Thyroid gland (tissue), 4 donors: ENCODE data around the gene RSRC1. TPM values are rescaled to one million over a fixed set of nuclear protein-coding genes. Genes with fewer than 3 reads are reported as not detected.

Experiments used
- DNase-seq, 2 donors: peaks; one replicate each; pipeline ENCODE4 v3.0.0-alpha.2; 2019
- H3K27ac ChIP-seq, 3 donors: fragments of 200-600 bp; sonication (generic); 1 replicate in 2 of 3; 2 replicates in 1 of 3; pipeline ENCODE4 v1.5.1; 2016 to 2019; ENCODE audit warnings: mild to moderate bottlenecking in 1 of 3, moderate library complexity in 1 of 3
- H3K27me3 ChIP-seq: fragments of 200-600 bp; sonication (generic); one replicate; pipeline ENCODE4 v1.5.1; 2019
- H3K36me3 ChIP-seq, 2 donors: fragments of 200-600 bp; sonication (generic); one replicate each; pipeline ENCODE4 v1.5.1; 2016 to 2019
- H3K4me1 ChIP-seq, 2 donors: fragments of 200-600 bp; sonication (generic); one replicate each; pipeline ENCODE4 v1.5.1; 2017 to 2019
- H3K4me3 ChIP-seq, 3 donors: fragments of 200-600 bp; sonication (generic); replicated peaks in 1 of 3; 1 replicate in 2 of 3; 2 replicates in 1 of 3; pipeline ENCODE4 v1.5.1; 2016; ENCODE audit warnings: mild to moderate bottlenecking in 1 of 3
- H3K9me3 ChIP-seq: fragments of 200-600 bp; sonication (generic); one replicate; pipeline ENCODE4 v1.5.1; 2017
- POLR2A ChIP-seq, 2 donors: fragments of 450-650 bp; IDR thresholded peaks; one replicate each; pipeline ENCODE4 v1.6.1; 2017; ENCODE audit warnings: antibody characterized with exemption in 2 of 2, mild to moderate bottlenecking in 2 of 2, moderate library complexity in 1 of 2
- WGBS, 2 donors: methylation state at CpG; one replicate each; pipeline ENCODE4 v1.1.5; 2017; 5-methylcytosine and 5-hydroxymethylcytosine counted together
- intact Hi-C: fragments of 100-400 bp; cut with DNase I; formaldehyde crosslinking; loops from one replicate; pipeline ENCODE4 v1.15.1; 2023
- total RNA-seq, 4 donors: library from RNA; depleted of rRNA; stranded (reverse); fragments of >200 nt; gene quantifications; one replicate each; pipeline ENCODE4 v1.2.3, GENCODE V29; 2016
- TF ChIP-seq, protein P1 (sequence below), 6 experiments: fragments of 200-600 bp in 3 of 6; fragments of 450-650 bp in 3 of 6; sonication (generic) in 3 of 6; IDR thresholded peaks; one replicate each; pipeline ENCODE4 v1.5.1; 2016 to 2019; ENCODE audit warnings: antibody characterized with exemption in 6 of 6, mild to moderate bottlenecking in 2 of 6, inconsistent platforms in 1 of 6, moderate library complexity in 1 of 6

The RSRC1 gene
- total RNA-seq, 4 donors from 2014 or later: 51.7 to 65.4 (median 59.9) TPM

- DNase-seq: no peak
- TF ChIP-seq, protein P1, sequence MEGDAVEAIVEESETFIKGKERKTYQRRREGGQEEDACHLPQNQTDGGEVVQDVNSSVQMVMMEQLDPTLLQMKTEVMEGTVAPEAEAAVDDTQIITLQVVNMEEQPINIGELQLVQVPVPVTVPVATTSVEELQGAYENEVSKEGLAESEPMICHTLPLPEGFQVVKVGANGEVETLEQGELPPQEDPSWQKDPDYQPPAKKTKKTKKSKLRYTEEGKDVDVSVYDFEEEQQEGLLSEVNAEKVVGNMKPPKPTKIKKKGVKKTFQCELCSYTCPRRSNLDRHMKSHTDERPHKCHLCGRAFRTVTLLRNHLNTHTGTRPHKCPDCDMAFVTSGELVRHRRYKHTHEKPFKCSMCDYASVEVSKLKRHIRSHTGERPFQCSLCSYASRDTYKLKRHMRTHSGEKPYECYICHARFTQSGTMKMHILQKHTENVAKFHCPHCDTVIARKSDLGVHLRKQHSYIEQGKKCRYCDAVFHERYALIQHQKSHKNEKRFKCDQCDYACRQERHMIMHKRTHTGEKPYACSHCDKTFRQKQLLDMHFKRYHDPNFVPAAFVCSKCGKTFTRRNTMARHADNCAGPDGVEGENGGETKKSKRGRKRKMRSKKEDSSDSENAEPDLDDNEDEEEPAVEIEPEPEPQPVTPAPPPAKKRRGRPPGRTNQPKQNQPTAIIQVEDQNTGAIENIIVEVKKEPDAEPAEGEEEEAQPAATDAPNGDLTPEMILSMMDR (IDR thresholded peaks at IDR 0.05): no peak
- H3K9me3 ChIP-seq: no peaks in the 10 kb centered on the region
- H3K36me3 ChIP-seq: no peaks in the 10 kb centered on the region
- H3K4me1 ChIP-seq: no peaks in the 10 kb centered on the region
- WGBS, 2 donors: 90 to 97% methylated on average over 4 of the region's 4 CpGs
- H3K27ac ChIP-seq: no peak overlapping the region
- intact Hi-C loops: no loop called here
- no peak overlapping the region for H3K4me3 ChIP-seq
- H3K27me3 ChIP-seq: no peaks in the 10 kb centered on the region
Observed at GRCh38 chr3:158379517-158379916, 269.6 kb downstream of the RSRC1 start.

DNA sequence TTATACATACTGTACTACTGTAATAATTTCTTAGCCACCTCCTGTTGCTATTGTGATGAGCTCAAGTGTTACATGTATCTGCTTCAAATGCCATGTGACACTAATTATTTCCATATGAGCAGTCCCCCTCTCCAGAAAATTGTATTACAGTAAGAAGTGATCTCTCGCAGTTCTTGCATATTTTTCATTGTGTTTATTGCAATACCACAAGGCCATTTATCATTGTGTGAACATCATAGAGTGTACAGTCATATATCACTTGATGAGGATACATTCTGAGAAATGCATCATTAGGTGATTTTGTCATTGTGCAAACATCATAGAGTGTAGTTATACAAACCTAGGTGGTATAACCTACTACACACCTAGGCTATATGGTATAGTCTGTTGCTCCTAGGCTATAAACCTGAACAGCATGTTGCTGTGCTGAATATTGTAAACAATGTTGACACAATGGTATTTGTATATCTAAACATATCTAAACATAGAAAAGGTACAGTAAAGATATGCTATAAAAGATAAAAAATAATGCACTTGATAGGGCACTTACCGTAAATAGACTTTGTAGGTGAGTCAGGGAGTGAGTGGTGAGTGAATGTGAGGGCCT, 271.5 kb downstream of the RSRC1 start:
- H3K9me3 ChIP-seq: no peaks in the 10 kb centered on the region
- intact Hi-C loops: no loop called here
- no peak for DNase-seq
- no peak for TF ChIP-seq POLR2A (IDR thresholded peaks at IDR 0.05)
- TF ChIP-seq, protein P1 (IDR thresholded peaks at IDR 0.05): no peak
- H3K4me3 ChIP-seq: no peak overlapping the region
- H3K36me3 ChIP-seq: no peaks in the 10 kb centered on the region
- no peaks in the 10 kb centered on the region for H3K27me3 ChIP-seq
- no peaks in the 10 kb centered on the region for H3K4me1 ChIP-seq
- no peak overlapping the region for H3K27ac ChIP-seq
- 94 to 95% methylated on average over 2 of the region's 2 CpGs for WGBS, 2 donors

GRCh38 chr3:158382479-158382878, 272.6 kb downstream of the RSRC1 start:
- intact Hi-C loops: no loop called here

GRCh38 chr3:158384019-158384418, 274.1 kb downstream of the RSRC1 start:
- 96 to 97% methylated on average over 2 of the region's 2 CpGs for WGBS, 2 donors
- H3K4me1 ChIP-seq: no peaks in the 10 kb centered on the region
- H3K36me3 ChIP-seq: no peaks in the 10 kb centered on the region
- H3K9me3 ChIP-seq: no peaks in the 10 kb centered on the region
- intact Hi-C loops: no loop called here
- H3K27ac ChIP-seq: no peak overlapping the region
- H3K4me3 ChIP-seq: no peak overlapping the region
- TF ChIP-seq, protein P1 (IDR thresholded peaks at IDR 0.05): no peak
- TF ChIP-seq POLR2A (IDR thresholded peaks at IDR 0.05): no peak
- no peaks in the 10 kb centered on the region for H3K27me3 ChIP-seq
- DNase-seq: no peak

More at GRCh38 chr3:158382479-158382878, 272.6 kb downstream of the RSRC1 start:
- H3K4me3 ChIP-seq: no peak overlapping the region
- no peak for DNase-seq
- H3K4me1 ChIP-seq: no peaks in the 10 kb centered on the region
- TF ChIP-seq, protein P1 (IDR thresholded peaks at IDR 0.05): no peak
- no peak for TF ChIP-seq POLR2A (IDR thresholded peaks at IDR 0.05)
- no peaks in the 10 kb centered on the region for H3K9me3 ChIP-seq
- H3K27me3 ChIP-seq: no peaks in the 10 kb centered on the region
- H3K36me3 ChIP-seq: no peaks in the 10 kb centered on the region
- 53 to 66% methylated on average over 2 of the region's 2 CpGs for WGBS, 2 donors
- no peak overlapping the region for H3K27ac ChIP-seq

- TF ChIP-seq, protein P1 (IDR thresholded peaks at IDR 0.05): no peak
- TF ChIP-seq POLR2A (IDR thresholded peaks at IDR 0.05): no peak
- Histone ChIP-seq H3K27me3 (no peaks in the 10 kb centered on the region), H3K9me3 (no peaks in the 10 kb centered on the region), H3K4me3 (no peak overlapping the region), H3K27ac (no peak overlapping the region), H3K4me1 (no peaks in the 10 kb centered on the region), H3K36me3 (no peaks in the 10 kb centered on the region)
- no peak for DNase-seq
- 95 to 96% methylated on average over 2 of the region's 2 CpGs for WGBS, 2 donors
- intact Hi-C loops: no loop called here
Observed at GRCh38 chr3:158395421-158395820, 285.5 kb downstream of the RSRC1 start.
